HL-60 (cell line): ENCODE results near the gene EFNA1.

ENCODE experiments used
- CTCF ChIP-seq: IDR thresholded peaks from one replicate; pipeline ENCODE4 v1.5.1; 2011; ENCODE audit warnings: low read length, control low read depth, inconsistent platforms; ENCODE audit not compliant: insufficient read depth
- GABPA ChIP-seq: IDR thresholded peaks from 2 replicates; pipeline ENCODE4 v1.6.1; 2012; ENCODE audit warnings: low read depth
- POLR2AphosphoS5 ChIP-seq: IDR thresholded peaks from 2 replicates; pipeline ENCODE4 v1.6.1; 2012; ENCODE audit warnings: low read depth
- REST ChIP-seq: IDR thresholded peaks from 2 replicates; pipeline ENCODE4 v1.6.1; 2012; ENCODE audit warnings: low read depth; ENCODE audit not compliant: insufficient replicate concordance
- SPI1 ChIP-seq: IDR thresholded peaks from 2 replicates; pipeline ENCODE4 v1.6.1; 2012; ENCODE audit warnings: low read depth, mild to moderate bottlenecking, borderline replicate concordance

- TF ChIP-seq CTCF (no peak), POLR2AphosphoS5 (no peak), SPI1 (no peak), GABPA (no peak), REST (no peak)
Observed at GRCh38 chr1:155181371-155182051, 53.8 kb downstream of the EFNA1 start.
